ENCODE measurements around the gene NELFCD. TPM values are rescaled to one million over a fixed set of nuclear protein-coding genes. Genes with fewer than 3 reads are reported as not detected.
"Not testable (repeated sequence)": the region's sequence is repeated elsewhere in the genome, so short reads cannot be mapped to it uniquely, and the experiment has no call there.

The NELFCD gene
- total RNA-seq, 1 donor from 2014 or later: 122 TPM

DNA sequence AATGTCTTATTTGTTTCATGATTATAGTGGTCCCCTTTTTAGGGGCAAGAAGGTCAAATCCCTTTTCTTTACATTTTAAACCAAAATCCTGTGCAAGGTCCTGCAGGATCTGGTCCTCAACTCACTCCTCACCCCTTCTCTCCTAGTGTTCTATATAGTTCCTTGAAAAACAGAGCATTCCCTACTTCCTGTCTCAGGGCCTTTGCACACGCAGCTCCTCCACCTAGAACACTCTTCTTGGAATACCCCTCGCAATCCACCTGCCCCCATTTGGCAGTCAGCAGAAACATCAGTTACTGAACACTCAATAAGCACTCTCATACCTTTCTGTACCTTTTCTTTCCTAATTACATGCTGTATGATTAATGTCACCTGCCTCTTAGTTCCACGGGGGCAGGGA lies 54.3 kb downstream of the NELFCD start:
- H3K36me3 Mint-ChIP-seq (ENCODE audit: insufficient read depth): peaks cover 12% of the 10 kb centered on the region
- H3K27me3 Mint-ChIP-seq: no peaks in the 10 kb centered on the region
- H3K4me3 Mint-ChIP-seq (ENCODE audit: low read depth): no peak overlapping the region
- H3K9me3 Mint-ChIP-seq (ENCODE audit: low read depth): no peaks in the 10 kb centered on the region
- TF ChIP-seq, protein P1, sequence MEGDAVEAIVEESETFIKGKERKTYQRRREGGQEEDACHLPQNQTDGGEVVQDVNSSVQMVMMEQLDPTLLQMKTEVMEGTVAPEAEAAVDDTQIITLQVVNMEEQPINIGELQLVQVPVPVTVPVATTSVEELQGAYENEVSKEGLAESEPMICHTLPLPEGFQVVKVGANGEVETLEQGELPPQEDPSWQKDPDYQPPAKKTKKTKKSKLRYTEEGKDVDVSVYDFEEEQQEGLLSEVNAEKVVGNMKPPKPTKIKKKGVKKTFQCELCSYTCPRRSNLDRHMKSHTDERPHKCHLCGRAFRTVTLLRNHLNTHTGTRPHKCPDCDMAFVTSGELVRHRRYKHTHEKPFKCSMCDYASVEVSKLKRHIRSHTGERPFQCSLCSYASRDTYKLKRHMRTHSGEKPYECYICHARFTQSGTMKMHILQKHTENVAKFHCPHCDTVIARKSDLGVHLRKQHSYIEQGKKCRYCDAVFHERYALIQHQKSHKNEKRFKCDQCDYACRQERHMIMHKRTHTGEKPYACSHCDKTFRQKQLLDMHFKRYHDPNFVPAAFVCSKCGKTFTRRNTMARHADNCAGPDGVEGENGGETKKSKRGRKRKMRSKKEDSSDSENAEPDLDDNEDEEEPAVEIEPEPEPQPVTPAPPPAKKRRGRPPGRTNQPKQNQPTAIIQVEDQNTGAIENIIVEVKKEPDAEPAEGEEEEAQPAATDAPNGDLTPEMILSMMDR (IDR thresholded peaks at IDR 0.05; ENCODE audit: unreplicated experiment): no peak
- peak overlapping the region; percentile 13 for H3K27ac Mint-ChIP-seq
- H3K4me1 Mint-ChIP-seq (ENCODE audit: low read depth): peaks cover 13% of the 10 kb centered on the region
- DNase-seq (ENCODE audit: low spot score, unreplicated experiment): no peak

DNA sequence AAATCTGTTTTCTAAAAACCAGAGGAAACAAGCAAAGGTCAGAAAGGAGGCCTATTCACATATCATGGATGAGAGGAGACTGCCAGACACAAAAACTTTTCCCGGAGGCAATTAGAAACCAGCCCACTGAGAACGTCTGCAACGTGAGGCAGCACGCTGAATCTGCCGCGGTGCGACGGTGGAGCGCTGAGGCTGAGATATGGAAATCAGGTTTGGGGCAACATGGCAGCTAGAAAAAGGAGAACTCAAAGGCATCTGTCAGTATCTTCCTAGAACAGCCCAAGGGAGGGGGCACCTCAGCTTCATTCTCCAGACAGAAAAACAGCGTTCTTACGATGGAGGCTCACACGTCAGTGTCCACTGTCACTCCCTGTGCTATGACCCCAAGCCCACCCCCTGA lies 56.3 kb downstream of the NELFCD start:
- Mint-ChIP-seq H3K36me3 (ENCODE audit: insufficient read depth) (peaks cover 14% of the 10 kb centered on the region), H3K4me3 (ENCODE audit: low read depth) (no peak overlapping the region), H3K9me3 (ENCODE audit: low read depth) (no peaks in the 10 kb centered on the region), H3K4me1 (ENCODE audit: low read depth) (peaks cover 18% of the 10 kb centered on the region), H3K27me3 (no peaks in the 10 kb centered on the region), H3K27ac (no peak overlapping the region)
- TF ChIP-seq, protein P1 (IDR thresholded peaks at IDR 0.05; ENCODE audit: unreplicated experiment): no peak
- no peak for DNase-seq (ENCODE audit: low spot score, unreplicated experiment)

DNA sequence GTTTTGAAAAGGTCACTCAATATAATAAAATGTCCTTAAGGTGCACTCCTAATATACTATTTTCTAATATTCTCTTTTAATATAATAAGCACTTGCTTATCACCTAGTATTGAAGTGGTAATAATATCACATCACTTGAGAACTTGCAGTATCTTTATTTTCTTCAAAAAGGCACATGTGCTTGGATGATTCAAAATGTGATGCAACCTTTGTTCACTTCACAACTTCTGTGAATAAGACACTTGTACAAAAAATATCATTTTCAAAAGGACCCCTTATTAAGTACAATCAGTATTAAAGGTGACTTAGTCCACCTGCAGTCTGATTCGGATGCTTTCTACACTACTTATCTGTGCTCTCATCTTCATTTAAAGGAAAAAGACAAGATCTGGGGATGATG lies 58.2 kb downstream of the NELFCD start:
- no peak for DNase-seq (ENCODE audit: low spot score, unreplicated experiment)
- no peak overlapping the region for H3K4me3 Mint-ChIP-seq (ENCODE audit: low read depth)
- no peaks in the 10 kb centered on the region for H3K9me3 Mint-ChIP-seq (ENCODE audit: low read depth)
- peaks cover 14% of the 10 kb centered on the region for H3K36me3 Mint-ChIP-seq (ENCODE audit: insufficient read depth)
- H3K27me3 Mint-ChIP-seq: no peaks in the 10 kb centered on the region
- H3K27ac Mint-ChIP-seq: no peak overlapping the region
- peaks cover 16% of the 10 kb centered on the region for H3K4me1 Mint-ChIP-seq (ENCODE audit: low read depth)
- TF ChIP-seq, protein P1 (IDR thresholded peaks at IDR 0.05; ENCODE audit: unreplicated experiment): no peak

DNA sequence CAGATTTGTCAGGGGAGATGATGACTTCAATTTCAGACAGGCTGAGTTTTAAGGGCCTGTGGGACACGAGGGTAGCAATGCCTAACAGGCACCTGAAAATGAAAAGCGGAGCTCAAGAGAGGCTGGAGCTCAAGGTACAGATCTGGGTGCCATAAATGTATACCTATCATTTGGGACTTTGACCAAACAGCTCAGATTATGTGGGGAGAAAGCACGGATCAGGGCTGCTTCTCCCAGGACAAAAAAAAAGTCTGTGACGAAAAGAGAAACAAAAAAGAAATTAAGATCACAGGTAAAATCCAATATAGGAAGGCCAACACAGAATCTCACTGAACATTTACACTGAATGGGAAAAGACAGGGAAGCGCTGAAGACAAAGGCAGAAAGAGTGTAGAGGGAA lies 59.6 kb downstream of the NELFCD start:
- Mint-ChIP-seq H3K4me1 (ENCODE audit: low read depth) (peaks cover 16% of the 10 kb centered on the region), H3K9me3 (ENCODE audit: low read depth) (no peaks in the 10 kb centered on the region), H3K36me3 (ENCODE audit: insufficient read depth) (peaks cover 9% of the 10 kb centered on the region), H3K27me3 (no peaks in the 10 kb centered on the region), H3K27ac (peak overlapping the region; percentile 14), H3K4me3 (ENCODE audit: low read depth) (peak overlapping the region; percentile 91)
- TF ChIP-seq, protein P1 (IDR thresholded peaks at IDR 0.05; ENCODE audit: unreplicated experiment): no peak
- no peak for DNase-seq (ENCODE audit: low spot score, unreplicated experiment)

DNA sequence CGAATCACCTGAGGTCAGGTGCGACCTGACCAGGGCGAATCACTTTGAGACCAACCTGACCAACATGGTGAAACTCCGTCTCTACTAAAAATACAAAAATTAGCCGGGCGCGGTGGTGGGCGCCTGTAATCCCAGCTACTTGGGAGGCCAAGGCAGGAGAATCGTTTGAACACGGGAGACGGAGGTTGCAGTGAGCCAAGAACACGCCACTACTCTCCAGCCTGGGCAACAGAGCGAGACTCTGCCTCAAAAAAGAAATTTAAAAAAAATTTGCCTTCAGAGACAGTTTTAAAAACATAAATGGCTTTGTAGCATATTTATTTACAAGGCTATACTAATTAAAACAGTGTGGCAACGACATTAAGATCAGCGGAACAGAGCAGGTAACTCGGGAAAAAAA lies 60.4 kb downstream of the NELFCD start:
- peak overlapping the region; percentile 91 for H3K4me3 Mint-ChIP-seq (ENCODE audit: low read depth)
- H3K27me3 Mint-ChIP-seq; H3K9me3 Mint-ChIP-seq (ENCODE audit: low read depth); H3K27ac Mint-ChIP-seq; DNase-seq (ENCODE audit: low spot score, unreplicated experiment); H3K36me3 Mint-ChIP-seq (ENCODE audit: insufficient read depth): not testable (repeated sequence)
- peaks cover 16% of the 10 kb centered on the region for H3K4me1 Mint-ChIP-seq (ENCODE audit: low read depth)

DNA sequence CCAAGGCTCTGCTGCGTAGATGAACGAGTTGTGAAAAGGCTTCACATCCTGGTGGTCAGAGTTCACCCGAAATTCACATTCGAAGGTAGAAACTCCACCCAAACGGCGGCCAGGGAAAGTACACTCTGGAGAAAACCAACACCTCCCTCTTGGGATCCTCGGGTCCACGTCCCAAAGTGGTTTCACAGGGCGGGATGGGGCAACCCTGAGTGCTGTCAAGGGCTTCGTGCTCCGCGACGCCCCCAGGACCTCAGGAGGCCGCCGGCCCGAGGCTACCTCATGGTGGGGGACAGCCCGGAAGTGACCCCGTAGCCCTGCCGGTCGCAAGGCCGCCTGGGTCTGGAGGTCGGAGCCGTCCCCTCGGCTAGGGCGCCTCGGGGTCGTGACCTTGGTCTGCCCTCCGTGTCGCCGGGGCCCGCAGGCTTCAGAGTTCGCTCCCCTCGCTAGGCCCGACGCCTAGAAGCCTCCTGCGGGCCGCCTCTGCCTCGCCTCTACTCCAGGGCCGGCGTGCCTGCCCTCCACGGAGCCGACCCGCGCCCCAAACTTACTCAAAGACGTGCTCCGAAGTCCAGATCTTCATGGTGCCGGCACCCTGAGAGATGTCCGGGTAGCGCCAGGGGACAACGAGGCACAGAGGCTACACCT lies 61.2 kb downstream of the NELFCD start, which contains the start of gene PRELID3B:
PRELID3B (minus strand) TSS at position 636 of the 645 bp plus-strand sequence; CDS start at position 580, 56 bp downstream.
- H3K36me3 Mint-ChIP-seq (ENCODE audit: insufficient read depth): peaks cover 3% of the 10 kb centered on the region
- peak within 1 kb of the TSS; percentile 97 for H3K27ac Mint-ChIP-seq
- no peaks in the 10 kb centered on the region for H3K9me3 Mint-ChIP-seq (ENCODE audit: low read depth)
- TF ChIP-seq, protein P1 (IDR thresholded peaks at IDR 0.05; ENCODE audit: unreplicated experiment): no peak
- H3K4me3 Mint-ChIP-seq (ENCODE audit: low read depth): peak within 1 kb of the TSS; percentile 91
- no peak for DNase-seq (ENCODE audit: low spot score, unreplicated experiment)
- peaks cover 4% of the 10 kb centered on the region for H3K27me3 Mint-ChIP-seq
- peaks cover 16% of the 10 kb centered on the region for H3K4me1 Mint-ChIP-seq (ENCODE audit: low read depth)
